ENCODE results near the gene TNRC6C. TPM values are rescaled to one million over a fixed set of nuclear protein-coding genes. Genes with fewer than 3 reads are reported as not detected.

Gene TNRC6C
- polyA plus RNA-seq, 3 donors, result 0.38 to 0.80 (median 0.46) TPM

- no peak overlapping the region for H3K4me3 ChIP-seq (replicated peaks in 1 of 3; ENCODE audit: low read depth in 2 of 3, low read length in 3 of 3)
- Mint-ChIP-seq H3K4me3 (no peak overlapping the region), H3K9me3 (no peaks in the 10 kb centered on the region), H3K36me3 (peaks cover 54 to 77% of the 10 kb centered on the region in 2 donors), H3K27me3 (ENCODE audit: low read depth in 3 of 3) (peaks cover 0 to under 1% (median 0%) of the 10 kb centered on the region in 3 donors), H3K27ac (peak overlapping the region in 1 of 7 donors; percentile 14), H3K4me1 (peaks cover under 1% of the 10 kb centered on the region)
- TF ChIP-seq CTCF (IDR thresholded peaks at IDR 0.05), result no peak
- DNase-seq, result no peak
- 82% methylated on average over 5 of the region's 10 CpGs for WGBS (ENCODE audit: insufficient coverage)
- no peaks in the 10 kb centered on the region for H3K4me1 ChIP-seq (ENCODE audit: control insufficient read depth in 1 of 2, insufficient read depth in 2 of 2, low read length in 2 of 2)
- intact Hi-C loops (cut with micrococcal nuclease), result no loop called here
- no peaks in the 10 kb centered on the region for H3K27me3 ChIP-seq (ENCODE audit: control insufficient read depth in 2 of 2, insufficient read depth in 2 of 2, low read length in 2 of 2)
- no peak overlapping the region for H3K4me2 ChIP-seq (replicated peaks; ENCODE audit: extremely low read depth, low read length, poor library complexity, severe bottlenecking)
- H3K36me3 ChIP-seq (replicated peaks in 1 of 2; ENCODE audit: control insufficient read depth in 1 of 2, insufficient read depth in 2 of 2, low read length in 2 of 2), result peaks cover 51 to 78% of the 10 kb centered on the region in 2 donors
- no peak overlapping the region for H3K9ac ChIP-seq (ENCODE audit: insufficient read depth, low read length, poor library complexity, severe bottlenecking)
- H3K27ac ChIP-seq (ENCODE audit: low read depth in 1 of 2, low read length in 2 of 2), result no peak overlapping the region
- H3K79me2 ChIP-seq (ENCODE audit: insufficient read depth, low read length), result no peaks in the 10 kb centered on the region
- H2AFZ ChIP-seq (ENCODE audit: insufficient read depth, low read depth, low read length, poor library complexity, severe bottlenecking), result no peak overlapping the region
- H3K9me3 ChIP-seq (replicated peaks in 1 of 2; ENCODE audit: control insufficient read depth in 1 of 2, insufficient read depth in 1 of 2, low read length in 2 of 2), result no peaks in the 10 kb centered on the region
- H4K20me1 ChIP-seq (ENCODE audit: insufficient read depth, low read length), result peaks cover 44% of the 10 kb centered on the region
Observed at GRCh38 chr17:78107457-78107856, 149.0 kb downstream of the TNRC6C start.

- Histone ChIP-seq H3K4me1 (ENCODE audit: control insufficient read depth in 1 of 2, insufficient read depth in 2 of 2, low read length in 2 of 2) (peaks cover 5 to 6% of the 10 kb centered on the region in 2 donors), H2AFZ (ENCODE audit: insufficient read depth, low read depth, low read length, poor library complexity, severe bottlenecking) (no peak overlapping the region), H3K27me3 (ENCODE audit: control insufficient read depth in 2 of 2, insufficient read depth in 2 of 2, low read length in 2 of 2) (no peaks in the 10 kb centered on the region), H3K4me3 (replicated peaks in 1 of 3; ENCODE audit: low read depth in 2 of 3, low read length in 3 of 3) (no peak overlapping the region), H3K4me2 (replicated peaks; ENCODE audit: extremely low read depth, low read length, poor library complexity, severe bottlenecking) (no peak overlapping the region), H3K27ac (ENCODE audit: low read depth in 1 of 2, low read length in 2 of 2) (no peak overlapping the region), H3K9me3 (replicated peaks in 1 of 2; ENCODE audit: control insufficient read depth in 1 of 2, insufficient read depth in 1 of 2, low read length in 2 of 2) (no peaks in the 10 kb centered on the region), H4K20me1 (ENCODE audit: insufficient read depth, low read length) (peaks cover 51% of the 10 kb centered on the region), H3K9ac (ENCODE audit: insufficient read depth, low read length, poor library complexity, severe bottlenecking) (no peak overlapping the region), H3K36me3 (replicated peaks in 1 of 2; ENCODE audit: control insufficient read depth in 1 of 2, insufficient read depth in 2 of 2, low read length in 2 of 2) (peaks cover 57 to 75% of the 10 kb centered on the region in 2 donors), H3K79me2 (ENCODE audit: insufficient read depth, low read length) (no peaks in the 10 kb centered on the region)
- intact Hi-C loops (cut with micrococcal nuclease), result no loop called here
- no peak for DNase-seq
- Mint-ChIP-seq H3K4me3 (no peak overlapping the region), H3K36me3 (peaks cover 56 to 77% of the 10 kb centered on the region in 2 donors), H3K9me3 (no peaks in the 10 kb centered on the region), H3K27me3 (ENCODE audit: low read depth in 3 of 3) (peaks cover 0 to 1% (median 0%) of the 10 kb centered on the region in 3 donors), H3K27ac (peak overlapping the region in 1 of 7 donors; percentile 56), H3K4me1 (peaks cover 7% of the 10 kb centered on the region)
- TF ChIP-seq CTCF (IDR thresholded peaks at IDR 0.05), result no peak
- 92% methylated on average over 13 of the region's 21 CpGs for WGBS (ENCODE audit: insufficient coverage)
Observed at GRCh38 chr17:78107976-78108725, 149.6 kb downstream of the TNRC6C start.

Measured in CD14-positive monocyte (primary cell).